Thyroid gland (tissue), 4 donors: Measurements from ENCODE around the gene GLRX.

Experiments
- CTCF ChIP-seq, 6 experiments: fragments of 200-600 bp in 3 of 6; fragments of 450-650 bp in 3 of 6; sonication (generic) in 3 of 6; IDR thresholded peaks; one replicate each; pipeline ENCODE4 v1.5.1; 2016 to 2019; ENCODE audit warnings: antibody characterized with exemption in 6 of 6, mild to moderate bottlenecking in 2 of 6, inconsistent platforms in 1 of 6, moderate library complexity in 1 of 6
- POLR2A ChIP-seq, 2 donors: fragments of 450-650 bp; IDR thresholded peaks; one replicate each; pipeline ENCODE4 v1.6.1; 2017; ENCODE audit warnings: antibody characterized with exemption in 2 of 2, mild to moderate bottlenecking in 2 of 2, moderate library complexity in 1 of 2

DNA sequence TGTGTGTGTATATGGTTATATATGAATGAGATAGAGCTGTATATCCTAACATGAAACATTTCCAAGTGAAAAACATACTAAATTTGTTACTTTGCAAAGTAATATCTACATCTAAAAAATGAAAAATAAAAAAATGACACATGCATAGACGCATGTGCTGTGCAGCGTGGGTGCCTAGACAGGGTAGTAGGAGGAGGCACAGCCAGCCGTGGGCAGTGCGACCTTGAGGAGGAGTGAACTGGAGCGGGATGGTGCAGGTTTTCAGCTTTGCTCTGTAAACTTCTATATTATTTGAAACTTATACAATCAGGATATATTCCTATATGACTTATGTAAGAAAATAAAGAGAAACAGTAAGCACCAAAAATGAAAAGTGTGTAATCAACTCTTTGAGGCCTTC lies 15.0 kb upstream of the GLRX start:
- no peak for TF ChIP-seq CTCF (IDR thresholded peaks at IDR 0.05)
- TF ChIP-seq POLR2A (IDR thresholded peaks at IDR 0.05) = no peak
